Tibial nerve (tissue), 4 donors: Measurements from ENCODE around the gene TMED8.

Experiments used
- CTCF ChIP-seq, 5 experiments: fragments of 200-600 bp in 3 of 5; fragments of 450-650 bp in 2 of 5; sonication (generic) in 3 of 5; IDR thresholded peaks; one replicate each; pipeline ENCODE4 v1.5.1; 2016 to 2019; ENCODE audit warnings: antibody characterized with exemption in 5 of 5, mild to moderate bottlenecking in 3 of 5, moderate library complexity in 2 of 5
- EP300 ChIP-seq, 2 donors: sonication (generic); formaldehyde crosslinking; IDR thresholded peaks; one replicate each; pipeline ENCODE4 v1.6.1; 2017; ENCODE audit warnings: antibody characterized with exemption in 2 of 2, mild to moderate bottlenecking in 1 of 2
- POLR2A ChIP-seq, 2 donors: fragments of 450-650 bp; IDR thresholded peaks; one replicate each; pipeline ENCODE4 v1.6.1; 2017; ENCODE audit warnings: antibody characterized with exemption in 2 of 2, mild to moderate bottlenecking in 2 of 2, moderate library complexity in 2 of 2

GRCh38 chr14:77314539-77315457 lies 62.1 kb downstream of the TMED8 start:
- TF ChIP-seq EP300 (IDR thresholded peaks at IDR 0.05), result no peak
- TF ChIP-seq POLR2A (IDR thresholded peaks at IDR 0.05), result no peak
- no peak for TF ChIP-seq CTCF (IDR thresholded peaks at IDR 0.05)
